GM12891 (cell line): Measurements from ENCODE around the gene VPS13A.

Experiments used
- DNase-seq: peaks from one replicate; pipeline ENCODE4 v3.0.0; 2011; ENCODE audit warnings: low spot score; ENCODE audit not compliant: insufficient read length
- FAIRE-seq: peaks from 2 replicates; lab custom pipeline; 2011; peaks lifted over from hg19 to GRCh38; lab: Jason Lieb, UNC
- PAX5 ChIP-seq: IDR thresholded peaks from 2 replicates; pipeline ENCODE4 v1.6.1; 2011; ENCODE audit warnings: low read length, moderate library complexity, mild to moderate bottlenecking; ENCODE audit not compliant: insufficient read depth, severe bottlenecking
- POLR2A ChIP-seq: IDR thresholded peaks from 2 replicates; pipeline ENCODE4 v1.6.1; 2011; ENCODE audit warnings: low read depth, low read length, control low read depth
- POLR2AphosphoS5 ChIP-seq: IDR thresholded peaks from 2 replicates; pipeline ENCODE4 v1.6.1; 2011; ENCODE audit warnings: low read depth, low read length, control low read depth
- POU2F2 ChIP-seq: IDR thresholded peaks from 2 replicates; pipeline ENCODE4 v1.6.1; 2011; ENCODE audit warnings: low read depth, mild to moderate bottlenecking, control low read depth, low read length, moderate library complexity
- SPI1 ChIP-seq: IDR thresholded peaks from 2 replicates; pipeline ENCODE4 v1.6.1; 2011; ENCODE audit warnings: low read depth, low read length, control low read depth
- TAF1 ChIP-seq: IDR thresholded peaks from 2 replicates; pipeline ENCODE4 v1.6.1; 2011; ENCODE audit warnings: low read depth, low read length, control low read depth

Gene VPS13A

DNA sequence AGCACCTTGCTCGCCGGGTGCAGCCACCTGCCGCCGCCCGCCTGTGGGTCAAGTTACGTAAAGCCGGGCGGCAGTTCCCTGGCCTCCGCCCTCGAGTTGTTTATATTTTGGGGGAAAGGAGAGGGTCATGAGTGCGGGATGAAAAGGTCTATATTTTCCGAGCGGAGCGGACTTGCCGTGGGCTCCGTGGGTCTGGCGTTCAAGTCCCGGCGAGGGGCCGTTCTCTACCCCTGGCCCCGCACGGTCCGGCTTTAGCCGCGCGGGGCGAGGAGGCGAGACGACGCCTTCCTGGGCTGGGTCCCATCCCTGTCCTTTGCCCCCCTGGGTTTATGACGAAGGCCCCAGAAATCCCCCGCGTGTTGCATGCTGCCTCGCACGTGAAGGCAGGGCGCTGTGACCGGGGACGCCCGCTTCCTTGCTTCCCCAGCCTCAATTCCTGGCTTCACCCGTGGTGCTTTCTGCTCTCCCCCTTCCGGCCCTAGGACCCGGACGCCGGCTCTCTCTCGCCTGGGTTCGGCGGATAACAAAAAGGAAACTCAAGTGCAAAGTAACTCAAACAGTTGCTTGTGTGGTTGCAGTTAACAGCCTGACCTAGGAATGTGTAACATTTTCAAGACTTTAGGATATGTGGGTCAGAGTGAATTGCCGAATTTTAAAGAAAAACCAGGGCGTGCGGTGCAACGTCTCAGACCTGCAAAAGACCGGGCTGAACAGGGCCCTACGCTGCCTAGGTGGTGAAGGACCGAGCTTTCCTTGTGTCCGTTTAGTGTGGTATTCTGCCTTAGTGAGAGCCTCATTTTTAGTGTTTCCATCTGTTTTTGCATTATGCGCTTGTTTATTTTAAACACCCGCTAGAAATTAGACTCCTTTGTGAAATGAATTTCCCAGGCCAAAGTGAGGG lies 810 bp downstream of the VPS13A start:
- FAIRE-seq = no peak
- TF ChIP-seq PAX5 (peak; percentile 46), POLR2AphosphoS5 (no peak)

DNA sequence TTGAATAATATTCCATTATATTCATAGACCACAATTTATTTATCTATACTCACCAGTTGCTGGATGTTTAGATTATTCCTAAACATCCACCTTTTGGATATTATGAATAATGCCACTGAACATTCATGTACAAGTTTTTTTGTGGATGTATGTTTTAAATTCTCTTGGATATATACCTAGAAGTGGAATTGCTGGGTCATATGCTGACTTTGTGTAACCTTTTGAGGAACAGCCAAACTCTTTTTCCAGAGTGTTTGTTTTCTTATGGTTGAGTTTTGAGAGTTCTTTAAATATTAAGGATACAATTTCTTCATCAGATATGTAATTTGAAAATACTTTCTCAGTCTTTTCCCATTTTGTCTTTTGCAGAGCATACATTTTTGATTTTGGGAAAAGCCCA lies 2.7 kb downstream of the VPS13A start:
- no peak for TF ChIP-seq PAX5
- TF ChIP-seq POLR2AphosphoS5 = no peak
- no peak for TF ChIP-seq POLR2A
- no peak for TF ChIP-seq TAF1
- TF ChIP-seq SPI1 = no peak
- TF ChIP-seq POU2F2 = no peak
- DNase-seq = no peak
- FAIRE-seq = no peak

More for the DNA sequence above, 810 bp downstream of the VPS13A start:
- peak; percentile 39 for DNase-seq

GRCh38 chr9:77183581-77183980 lies 6.2 kb downstream of the VPS13A start:
- FAIRE-seq = no peak
- DNase-seq = no peak
- TF ChIP-seq POLR2A = no peak
- no peak for TF ChIP-seq SPI1
- no peak for TF ChIP-seq PAX5
- TF ChIP-seq TAF1 = no peak
- no peak for TF ChIP-seq POU2F2
- TF ChIP-seq POLR2AphosphoS5 = no peak

- DNase-seq = no peak
- TF ChIP-seq SPI1 = no peak
- no peak for TF ChIP-seq TAF1
- TF ChIP-seq POLR2A = no peak
- no peak for TF ChIP-seq POU2F2
- no peak for TF ChIP-seq POLR2AphosphoS5
- TF ChIP-seq PAX5 = no peak
- FAIRE-seq = no peak
Measured at GRCh38 chr9:77188242-77188641, 10.9 kb downstream of the VPS13A start.

GRCh38 chr9:77194423-77194822 lies 17.1 kb downstream of the VPS13A start:
- TF ChIP-seq PAX5 = no peak
- no peak for TF ChIP-seq POLR2AphosphoS5
- no peak for TF ChIP-seq TAF1
- TF ChIP-seq POLR2A = no peak
- TF ChIP-seq POU2F2 = no peak
- no peak for TF ChIP-seq SPI1

DNA sequence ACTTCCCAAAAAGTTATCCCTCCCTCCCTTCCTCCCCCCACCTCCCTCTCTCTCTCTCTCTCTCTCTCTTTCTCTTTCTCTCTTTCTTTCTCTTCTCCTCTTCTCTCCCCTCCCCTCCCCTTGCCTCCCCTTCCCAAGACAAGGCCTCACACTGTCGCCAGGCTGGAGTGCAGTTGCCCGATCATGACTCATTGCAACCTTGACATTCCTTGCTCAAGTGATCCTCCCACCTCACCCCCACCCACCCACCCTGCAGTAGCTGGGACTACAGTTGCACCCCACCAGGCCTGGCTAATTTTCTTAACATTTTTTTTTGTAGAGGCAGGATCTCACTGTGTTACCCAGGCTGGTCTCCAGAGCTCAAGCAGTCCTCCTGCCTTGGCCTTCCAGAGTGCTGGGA lies 32.8 kb downstream of the VPS13A start:
- TF ChIP-seq POLR2A = no peak
- no peak for TF ChIP-seq SPI1
- TF ChIP-seq POU2F2 = no peak
- no peak for TF ChIP-seq POLR2AphosphoS5
- TF ChIP-seq TAF1 = no peak
- no peak for TF ChIP-seq PAX5
- DNase-seq = no peak
- no peak for FAIRE-seq

More at GRCh38 chr9:77194423-77194822, 17.1 kb downstream of the VPS13A start:
- no peak for DNase-seq
- no peak for FAIRE-seq

DNA sequence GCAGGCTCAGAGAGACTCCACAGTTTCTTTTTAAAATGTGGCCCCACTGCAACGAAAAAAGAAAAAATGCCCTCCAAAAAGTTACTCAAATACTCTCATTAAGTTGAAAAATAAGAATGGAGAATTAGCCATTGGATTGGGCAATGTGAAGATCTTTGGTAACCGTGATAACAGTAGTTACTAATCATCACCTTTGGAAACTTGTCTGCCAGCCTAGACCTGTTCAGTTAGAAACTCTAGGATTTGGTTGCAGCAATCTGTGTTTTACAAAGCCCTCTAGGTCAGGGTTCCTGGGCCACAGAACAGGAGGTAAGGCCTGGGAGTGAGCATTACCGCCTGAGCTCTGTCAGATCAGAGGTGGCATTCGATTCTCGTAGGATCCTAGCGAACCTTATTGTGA lies 34.2 kb downstream of the VPS13A start:
- TF ChIP-seq TAF1 (no peak), POLR2A (no peak), POU2F2 (no peak), POLR2AphosphoS5 (no peak)
- DNase-seq (no peak), FAIRE-seq (no peak)

GRCh38 chr9:77212801-77213200 lies 35.5 kb downstream of the VPS13A start:
- DNase-seq (no peak), FAIRE-seq (no peak)
- TF ChIP-seq TAF1 (no peak), POLR2A (no peak), POLR2AphosphoS5 (no peak), POU2F2 (no peak), SPI1 (no peak), PAX5 (no peak)

- TF ChIP-seq POU2F2 = no peak
- TF ChIP-seq SPI1 = no peak
- TF ChIP-seq POLR2AphosphoS5 = no peak
- TF ChIP-seq POLR2A = no peak
- TF ChIP-seq TAF1 = no peak
- no peak for TF ChIP-seq PAX5
- FAIRE-seq (no peak), DNase-seq (no peak)
Measured at GRCh38 chr9:77215874-77216273, 38.5 kb downstream of the VPS13A start.

DNA sequence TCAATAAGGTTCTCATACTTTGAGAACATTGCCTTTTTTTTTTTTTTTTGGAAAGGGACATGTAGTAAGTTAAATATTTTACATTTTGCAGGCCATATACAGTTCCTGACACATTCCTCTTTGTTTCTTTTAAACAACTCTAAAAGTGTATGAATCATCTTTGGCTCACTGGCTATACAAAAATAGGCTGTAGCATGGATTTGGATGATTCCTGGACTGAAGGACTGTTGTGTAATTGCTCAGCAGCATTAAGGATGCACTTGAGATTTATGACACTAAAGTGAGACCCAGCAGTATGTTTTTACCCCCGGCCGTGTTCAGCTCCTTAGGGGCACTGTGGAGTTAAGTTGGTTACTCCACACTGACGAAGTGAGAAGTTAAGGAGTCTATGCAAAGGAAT lies 41.3 kb downstream of the VPS13A start:
- TF ChIP-seq POU2F2 = no peak
- no peak for TF ChIP-seq SPI1
- TF ChIP-seq POLR2AphosphoS5 = no peak
- no peak for TF ChIP-seq TAF1
- no peak for TF ChIP-seq POLR2A
- no peak for TF ChIP-seq PAX5
- no peak for DNase-seq
- no peak for FAIRE-seq

GRCh38 chr9:77221431-77221830 lies 44.1 kb downstream of the VPS13A start:
- DNase-seq (no peak), FAIRE-seq (no peak)
- no peak for TF ChIP-seq POLR2A

DNA sequence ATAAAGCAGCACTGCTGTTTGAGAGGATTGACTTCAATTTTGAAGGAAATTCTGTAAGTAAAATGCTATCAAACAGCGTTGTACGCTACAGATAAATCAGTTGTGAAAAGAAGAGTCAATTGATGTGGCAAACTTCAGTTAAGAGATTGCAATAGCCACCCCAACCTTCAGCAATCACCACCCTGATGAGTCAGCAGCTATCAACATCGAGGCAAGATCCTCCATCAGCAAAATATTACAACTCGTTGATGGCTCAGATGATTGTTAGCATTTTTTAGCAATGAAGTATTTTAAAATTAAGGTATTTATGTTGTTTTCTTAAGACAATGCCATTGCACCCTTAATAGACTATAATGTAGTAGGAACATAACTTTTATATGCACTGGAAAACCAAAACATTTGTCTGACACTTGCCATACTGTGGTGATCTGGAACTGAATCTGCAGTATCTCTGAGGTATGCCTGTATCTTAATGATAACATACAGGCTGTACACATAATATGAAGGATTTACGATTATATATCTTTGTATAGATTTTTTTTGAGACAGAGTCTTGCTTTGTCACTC lies 47.5 kb downstream of the VPS13A start:
- no peak for DNase-seq
- TF ChIP-seq POLR2A = no peak
- no peak for TF ChIP-seq PAX5
- TF ChIP-seq TAF1 = no peak
- FAIRE-seq = no peak
